Gastrocnemius medialis (tissue), 4 donors: Measurements from ENCODE around the gene ACP5.
"Not testable (repeated sequence)": the region's sequence is repeated elsewhere in the genome, so short reads cannot be mapped to it uniquely, and the experiment has no call there.

Source experiments
- CTCF ChIP-seq, 5 experiments: fragments of 450-650 bp in 3 of 5; fragments of 200-600 bp in 2 of 5; sonication (generic) in 2 of 5; IDR thresholded peaks in 4 of 5; conservative IDR thresholded peaks in 1 of 5; 1 replicate in 4 of 5; 2 replicates in 1 of 5; pipeline ENCODE4 v1.5.1; 2016 to 2019; ENCODE audit warnings: antibody characterized with exemption in 5 of 5, mild to moderate bottlenecking in 3 of 5, moderate library complexity in 3 of 5
- POLR2A ChIP-seq, 2 donors: fragments of 450-650 bp; IDR thresholded peaks; one replicate each; pipeline ENCODE4 v1.6.1; 2017; ENCODE audit warnings: antibody characterized with exemption in 2 of 2, mild to moderate bottlenecking in 2 of 2, moderate library complexity in 2 of 2

GRCh38 chr19:11564082-11564807, 13.2 kb downstream of the ACP5 start:
- not testable (repeated sequence) for TF ChIP-seq CTCF (IDR thresholded peaks at IDR 0.05 in 4 of 5, conservative IDR thresholded peaks at IDR 0.05 in 1 of 5); POLR2A (IDR thresholded peaks at IDR 0.05)
